Uterus (tissue), 4 donors: ENCODE measurements around the gene SEMA3D. TPM values are rescaled to one million over a fixed set of nuclear protein-coding genes. Genes with fewer than 3 reads are reported as not detected.

Source experiments
- DNase-seq, 2 donors: peaks; one replicate each; pipeline ENCODE4 v3.0.0-alpha.2; 2019 to 2020
- H3K27ac ChIP-seq, 2 donors: fragments of 200-600 bp; sonication (generic); 1 replicate in 1 of 2; 2 replicates in 1 of 2; pipeline ENCODE4 v1.5.1; 2016 to 2018
- H3K27me3 ChIP-seq, 2 donors: fragments of 200-600 bp; sonication (generic); one replicate each; pipeline ENCODE4 v1.5.1; 2018 to 2019; ENCODE audit warnings: control low read depth in 1 of 2
- H3K36me3 ChIP-seq, 2 donors: fragments of 200-600 bp; sonication (generic); one replicate each; pipeline ENCODE4 v1.5.1; 2019; ENCODE audit warnings: control low read depth in 1 of 2
- H3K4me1 ChIP-seq, 2 donors: fragments of 200-600 bp; sonication (generic); one replicate each; pipeline ENCODE4 v1.5.1; 2018 to 2019; ENCODE audit warnings: control low read depth in 1 of 2
- H3K4me3 ChIP-seq, 2 donors: fragments of 200-600 bp; sonication (generic); 1 replicate in 1 of 2; 2 replicates in 1 of 2; pipeline ENCODE4 v1.5.1; 2018 to 2019; ENCODE audit warnings: mild to moderate bottlenecking in 1 of 2
- H3K9me3 ChIP-seq, 2 donors: fragments of 200-600 bp; sonication (generic); one replicate each; pipeline ENCODE4 v1.5.1; 2019; ENCODE audit warnings: control low read depth in 1 of 2
- POLR2A ChIP-seq, 2 donors: fragments of 450-650 bp; IDR thresholded peaks; one replicate each; pipeline ENCODE4 v1.6.1; 2016; ENCODE audit warnings: antibody characterized with exemption in 2 of 2, mild to moderate bottlenecking in 1 of 2, moderate library complexity in 1 of 2
- intact Hi-C: fragments of 100-400 bp; cut with DNase I; formaldehyde crosslinking; loops from one replicate; pipeline ENCODE4 v1.15.1; 2023; ENCODE audit warnings: low total_unique reads
- total RNA-seq, 4 donors: library from RNA; depleted of rRNA in 3 of 4; stranded (reverse); fragments of >200 nt in 3 of 4; gene quantifications; one replicate each; pipeline versions ENCODE4 v1.1.0 to v1.2.4, GENCODE V29; 2014 to 2023
- TF ChIP-seq, protein P1 (sequence below), 4 experiments: fragments of 200-600 bp in 2 of 4; fragments of 450-650 bp in 2 of 4; sonication (generic) in 2 of 4; IDR thresholded peaks; one replicate each; pipeline ENCODE4 v1.5.1; 2016 to 2019; ENCODE audit warnings: antibody characterized with exemption in 4 of 4, mild to moderate bottlenecking in 2 of 4, moderate library complexity in 1 of 4
- donor health status: DM: yes; HTN: yes; CAD: no.

Gene SEMA3D
- total RNA-seq, 4 donors from 2014 or later, result 7.1 to 68.6 (median 20.4) TPM

GRCh38 chr7:85159003-85159402, 27.9 kb downstream of the SEMA3D start:
- H3K4me3 ChIP-seq, result no peak overlapping the region
- intact Hi-C loops, result no loop called here
- no peaks in the 10 kb centered on the region for H3K27me3 ChIP-seq
- no peak for TF ChIP-seq POLR2A (IDR thresholded peaks at IDR 0.05)
- TF ChIP-seq, protein P1, sequence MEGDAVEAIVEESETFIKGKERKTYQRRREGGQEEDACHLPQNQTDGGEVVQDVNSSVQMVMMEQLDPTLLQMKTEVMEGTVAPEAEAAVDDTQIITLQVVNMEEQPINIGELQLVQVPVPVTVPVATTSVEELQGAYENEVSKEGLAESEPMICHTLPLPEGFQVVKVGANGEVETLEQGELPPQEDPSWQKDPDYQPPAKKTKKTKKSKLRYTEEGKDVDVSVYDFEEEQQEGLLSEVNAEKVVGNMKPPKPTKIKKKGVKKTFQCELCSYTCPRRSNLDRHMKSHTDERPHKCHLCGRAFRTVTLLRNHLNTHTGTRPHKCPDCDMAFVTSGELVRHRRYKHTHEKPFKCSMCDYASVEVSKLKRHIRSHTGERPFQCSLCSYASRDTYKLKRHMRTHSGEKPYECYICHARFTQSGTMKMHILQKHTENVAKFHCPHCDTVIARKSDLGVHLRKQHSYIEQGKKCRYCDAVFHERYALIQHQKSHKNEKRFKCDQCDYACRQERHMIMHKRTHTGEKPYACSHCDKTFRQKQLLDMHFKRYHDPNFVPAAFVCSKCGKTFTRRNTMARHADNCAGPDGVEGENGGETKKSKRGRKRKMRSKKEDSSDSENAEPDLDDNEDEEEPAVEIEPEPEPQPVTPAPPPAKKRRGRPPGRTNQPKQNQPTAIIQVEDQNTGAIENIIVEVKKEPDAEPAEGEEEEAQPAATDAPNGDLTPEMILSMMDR (IDR thresholded peaks at IDR 0.05), result no peak
- H3K4me1 ChIP-seq, result no peaks in the 10 kb centered on the region
- H3K27ac ChIP-seq, result no peak overlapping the region
- DNase-seq, result no peak
- H3K9me3 ChIP-seq, result no peaks in the 10 kb centered on the region
- H3K36me3 ChIP-seq, result no peaks in the 10 kb centered on the region

DNA sequence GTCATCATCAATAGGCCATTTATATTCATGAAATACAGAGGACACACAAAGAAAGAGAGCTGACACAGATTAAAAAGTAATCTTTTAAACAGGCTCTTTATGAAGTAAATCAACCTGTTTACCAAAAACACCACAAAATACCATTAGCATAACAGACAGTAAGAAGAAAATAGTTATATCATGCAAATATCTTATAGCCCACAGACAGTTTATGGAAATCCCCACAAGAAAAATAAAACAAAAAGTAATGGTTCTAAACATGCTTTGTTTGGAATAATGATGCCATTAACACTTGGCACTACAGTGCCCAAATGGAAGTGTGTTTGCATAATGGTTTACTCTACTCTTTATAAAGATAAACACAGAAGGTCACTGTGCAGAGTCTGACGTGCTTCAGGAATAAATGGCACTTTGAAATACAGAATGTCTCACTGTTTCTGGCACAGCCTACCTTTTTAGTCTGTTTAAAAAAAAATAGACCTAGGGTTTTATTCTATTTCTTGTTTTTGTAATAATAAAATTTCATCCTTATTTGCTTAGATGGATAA, 30.1 kb downstream of the SEMA3D start:
- Histone ChIP-seq H3K4me3 (no peak overlapping the region), H3K36me3 (no peaks in the 10 kb centered on the region), H3K9me3 (no peaks in the 10 kb centered on the region), H3K4me1 (no peaks in the 10 kb centered on the region), H3K27me3 (no peaks in the 10 kb centered on the region), H3K27ac (no peak overlapping the region)
- TF ChIP-seq POLR2A (IDR thresholded peaks at IDR 0.05), result no peak
- TF ChIP-seq, protein P1 (IDR thresholded peaks at IDR 0.05), result no peak
- no peak for DNase-seq
- intact Hi-C loops, result no loop called here

- H3K4me1 ChIP-seq, result no peaks in the 10 kb centered on the region
- no peak overlapping the region for H3K4me3 ChIP-seq
- H3K36me3 ChIP-seq, result no peaks in the 10 kb centered on the region
- intact Hi-C loops, result no loop called here
- no peak for DNase-seq
- no peaks in the 10 kb centered on the region for H3K27me3 ChIP-seq
- H3K9me3 ChIP-seq, result no peaks in the 10 kb centered on the region
- no peak for TF ChIP-seq POLR2A (IDR thresholded peaks at IDR 0.05)
- TF ChIP-seq, protein P1 (IDR thresholded peaks at IDR 0.05), result no peak
- H3K27ac ChIP-seq, result no peak overlapping the region
These were observed 32.4 kb downstream of the SEMA3D start for GRCh38 chr7:85154282-85154937.

- TF ChIP-seq, protein P1 (IDR thresholded peaks at IDR 0.05), result no peak
- TF ChIP-seq POLR2A (IDR thresholded peaks at IDR 0.05), result no peak
- no peak for DNase-seq
- Histone ChIP-seq H3K36me3 (no peaks in the 10 kb centered on the region), H3K4me3 (no peak overlapping the region), H3K27me3 (no peaks in the 10 kb centered on the region), H3K9me3 (no peaks in the 10 kb centered on the region), H3K27ac (no peak overlapping the region), H3K4me1 (no peaks in the 10 kb centered on the region)
- intact Hi-C loops, result no loop called here
These were observed 33.1 kb downstream of the SEMA3D start for GRCh38 chr7:85153715-85154114.

- TF ChIP-seq, protein P1 (IDR thresholded peaks at IDR 0.05), result no peak
- TF ChIP-seq POLR2A (IDR thresholded peaks at IDR 0.05), result no peak
- H3K4me3 ChIP-seq, result no peak overlapping the region
- H3K27ac ChIP-seq, result no peak overlapping the region
- H3K36me3 ChIP-seq, result no peaks in the 10 kb centered on the region
- no peaks in the 10 kb centered on the region for H3K9me3 ChIP-seq
- intact Hi-C loops, result no loop called here
- DNase-seq, result no peak
- no peaks in the 10 kb centered on the region for H3K4me1 ChIP-seq
- H3K27me3 ChIP-seq, result no peaks in the 10 kb centered on the region
These were observed 36.2 kb downstream of the SEMA3D start for GRCh38 chr7:85150624-85151023.
